BLaER1 treated with 17β-estradiol and CSF1 and Interleukin-3, amounts not matched to agents 10 nM and 100 nM (cell line): ENCODE measurements around the gene KRT80.

Experiments used
- H3K27ac ChIP-seq, 11 experiments: shearing (Covaris generic); formaldehyde crosslinking; 2 replicates each; pipeline ENCODE4 v1.8.1; 2022
- H3K27me3 ChIP-seq, 11 experiments: shearing (Covaris generic); formaldehyde crosslinking; 2 replicates each; pipeline ENCODE4 v1.8.1; 2022
- H3K36me3 ChIP-seq, 11 experiments: shearing (Covaris generic); formaldehyde crosslinking; 2 replicates each; pipeline ENCODE4 v1.8.1; 2022
- H3K4me1 ChIP-seq, 10 experiments: shearing (Covaris generic); formaldehyde crosslinking; 2 replicates each; pipeline ENCODE4 v1.8.1; 2022
- H3K4me2 ChIP-seq, 11 experiments: shearing (Covaris generic); formaldehyde crosslinking; 2 replicates each; pipeline ENCODE4 v1.8.1; 2022
- H3K4me3 ChIP-seq, 10 experiments: shearing (Covaris generic); formaldehyde crosslinking; 2 replicates each; pipeline ENCODE4 v1.8.1; 2022
- H3K9ac ChIP-seq, 11 experiments: shearing (Covaris generic); formaldehyde crosslinking; 2 replicates each; pipeline ENCODE4 v1.8.1; 2022
- H3K9me3 ChIP-seq, 11 experiments: shearing (Covaris generic); formaldehyde crosslinking; replicated peaks in 1 of 11; 2 replicates each; pipeline ENCODE4 v1.8.1; 2022
- H4K20me1 ChIP-seq, 11 experiments: shearing (Covaris generic); formaldehyde crosslinking; 2 replicates each; pipeline ENCODE4 v1.8.1; 2022
- Cebpa-rat ChIP-seq, 11 experiments: shearing (Covaris generic); IDR thresholded peaks; 2 replicates each; pipeline ENCODE4 v1.8.1; 2022

KRT80 gene

DNA sequence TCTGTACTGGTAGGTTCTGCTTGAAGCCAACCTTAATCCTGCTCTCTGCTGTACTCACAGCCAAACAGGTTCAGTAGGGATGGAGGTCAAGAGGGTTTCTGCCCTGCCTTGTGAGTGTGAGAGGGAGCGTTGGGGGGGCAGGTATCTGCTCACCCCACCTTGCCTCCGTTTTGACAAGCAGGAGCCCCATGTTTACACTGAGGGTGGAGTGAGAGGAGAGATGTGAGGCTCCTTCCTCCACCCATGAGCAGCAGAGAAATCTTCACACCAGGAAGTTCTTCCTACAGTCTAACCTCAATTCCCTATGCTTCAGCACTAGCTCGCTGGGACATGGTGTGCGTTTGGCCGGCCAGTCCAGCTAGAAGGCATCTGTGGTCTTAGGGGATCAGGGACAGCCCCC lies 4.2 kb downstream of the KRT80 start:
- peak overlapping the region in 8 of 11 experiments; percentile 46 to 78 (median 63); a peak in 13 of 22 replicates for H3K27ac ChIP-seq
- H4K20me1 ChIP-seq: no peaks in the 10 kb centered on the region
- H3K4me2 ChIP-seq: peak overlapping the region in 6 of 11 experiments; percentile 50 to 99 (median 86); a peak in 11 of 22 replicates
- H3K27me3 ChIP-seq: no peaks in the 10 kb centered on the region
- H3K9me3 ChIP-seq: no peaks in the 10 kb centered on the region
- H3K4me3 ChIP-seq: no peak overlapping the region
- TF ChIP-seq Cebpa-rat (IDR thresholded peaks at IDR 0.05): no peak
- no peaks in the 10 kb centered on the region for H3K36me3 ChIP-seq
- H3K4me1 ChIP-seq: peaks cover 75 to 100% (median 96%) of the 10 kb centered on the region in 10 experiments
- H3K9ac ChIP-seq: peak overlapping the region in 5 of 11 experiments; percentile 28 to 51 (median 42); a peak in 5 of 22 replicates

DNA sequence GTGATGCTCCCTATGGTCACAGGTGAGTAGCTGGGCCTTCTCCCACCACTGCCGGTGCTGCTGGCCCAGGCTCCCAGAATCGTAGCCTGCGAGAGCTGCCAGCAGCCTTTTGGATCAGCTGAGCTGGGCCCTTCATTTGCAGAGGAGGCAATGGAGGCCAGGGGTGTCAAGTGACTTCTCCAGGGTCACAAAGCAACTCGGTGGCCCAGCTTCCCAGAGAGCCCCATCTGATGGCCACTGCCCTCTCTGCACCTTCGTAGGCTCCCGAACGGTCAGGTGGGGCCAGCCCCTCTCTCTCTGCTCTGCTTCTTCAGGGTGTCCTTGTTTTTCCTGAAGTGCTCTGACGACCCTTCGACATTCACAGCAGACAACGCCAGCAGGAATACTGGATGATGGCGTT lies 4.6 kb downstream of the KRT80 start:
- Histone ChIP-seq H3K4me1 (peaks cover 75 to 100% (median 96%) of the 10 kb centered on the region in 10 experiments), H3K9ac (peak overlapping the region in 6 of 11 experiments; percentile 19 to 57 (median 51); a peak in 7 of 22 replicates), H3K9me3 (no peaks in the 10 kb centered on the region), H3K27ac (peak overlapping the region in 9 of 11 experiments; percentile 46 to 78 (median 60); a peak in 16 of 22 replicates), H4K20me1 (no peaks in the 10 kb centered on the region), H3K27me3 (no peaks in the 10 kb centered on the region), H3K4me2 (peak overlapping the region in 8 of 11 experiments; percentile 50 to 99 (median 81); a peak in 14 of 22 replicates), H3K4me3 (no peak overlapping the region), H3K36me3 (no peaks in the 10 kb centered on the region)
- no peak for TF ChIP-seq Cebpa-rat (IDR thresholded peaks at IDR 0.05)

DNA sequence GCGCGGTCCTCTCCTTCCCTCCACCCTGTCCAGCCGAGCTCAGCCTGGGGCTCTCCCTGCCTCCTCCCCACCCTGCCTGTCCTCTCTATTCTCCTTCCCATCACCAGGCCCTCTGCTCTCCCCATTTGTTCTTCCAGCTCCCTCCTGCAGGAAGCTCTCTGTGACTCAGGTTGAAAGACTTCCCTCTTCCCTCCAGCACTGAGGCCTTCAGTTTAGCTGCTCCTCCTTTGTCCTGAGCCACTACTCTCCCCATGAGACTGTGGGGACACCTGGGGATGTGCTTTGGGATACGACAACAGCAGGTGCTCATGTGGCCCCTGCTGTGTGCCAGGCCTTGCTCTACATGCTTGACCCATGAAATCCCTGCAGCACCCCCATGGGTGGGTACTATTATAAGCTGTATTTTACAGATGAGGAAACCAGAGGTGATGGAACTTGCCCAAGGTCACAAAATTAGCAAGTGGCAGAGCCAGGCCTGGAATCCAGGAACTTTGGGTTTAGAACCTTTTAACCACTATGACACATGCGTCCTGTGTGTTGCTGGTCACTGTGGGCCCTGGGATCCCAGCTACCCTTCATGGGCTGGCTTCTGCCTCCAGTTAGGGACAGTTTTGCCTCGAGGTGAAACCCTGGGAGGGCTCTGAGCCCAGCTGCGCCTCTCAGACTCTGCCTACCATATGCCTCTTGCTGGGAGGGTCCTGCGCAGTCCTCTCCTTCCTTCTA lies 5.5 kb downstream of the KRT80 start:
- Histone ChIP-seq H3K27ac (peak overlapping the region in 9 of 11 experiments; percentile 46 to 78 (median 60); a peak in 18 of 22 replicates), H3K9me3 (no peaks in the 10 kb centered on the region), H3K4me2 (peak overlapping the region in 10 of 11 experiments; percentile 1 to 99 (median 68); a peak in 18 of 22 replicates), H4K20me1 (no peaks in the 10 kb centered on the region), H3K4me1 (peaks cover 72 to 100% (median 92%) of the 10 kb centered on the region in 10 experiments), H3K9ac (peak overlapping the region in 7 of 11 experiments; percentile 11 to 57 (median 51); a peak in 14 of 22 replicates), H3K27me3 (no peaks in the 10 kb centered on the region), H3K4me3 (no peak overlapping the region; a peak in 1 of 20 replicates), H3K36me3 (no peaks in the 10 kb centered on the region)
- no peak for TF ChIP-seq Cebpa-rat (IDR thresholded peaks at IDR 0.05)

DNA sequence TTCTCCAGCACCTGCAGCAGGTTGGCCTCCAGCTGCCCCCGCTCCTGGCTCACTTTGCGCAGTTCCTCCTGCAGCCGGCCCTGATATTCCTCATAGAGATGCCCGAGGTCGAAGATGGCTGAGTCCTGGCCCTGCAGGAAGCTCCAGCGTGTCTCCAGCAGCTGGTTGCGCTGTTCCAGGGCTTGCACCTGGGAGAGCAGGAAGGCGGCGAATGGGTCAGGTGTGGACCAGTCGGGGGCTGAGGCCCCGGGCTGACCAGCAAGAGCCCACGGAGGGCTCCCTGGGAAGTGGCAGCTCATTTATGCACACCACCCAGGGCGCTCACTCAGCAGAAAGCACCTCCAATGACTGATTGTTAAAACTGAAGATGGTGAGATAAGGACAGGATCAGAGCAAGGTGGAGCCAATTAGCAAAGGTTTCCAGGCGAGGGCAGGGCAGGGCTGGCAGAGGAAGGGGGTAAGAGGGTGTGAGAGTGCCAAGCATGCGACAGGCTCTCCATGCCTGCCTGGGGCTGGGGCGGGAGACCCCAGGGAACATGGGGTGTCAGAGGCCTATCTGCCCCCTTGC lies 6.3 kb downstream of the KRT80 start:
- peak overlapping the region in 4 of 11 experiments; percentile 11 to 57 (median 52); a peak in 1 of 22 replicates for H3K9ac ChIP-seq
- TF ChIP-seq Cebpa-rat (IDR thresholded peaks at IDR 0.05): no peak
- peak overlapping the region in 9 of 11 experiments; percentile 6 to 78 (median 60); a peak in 13 of 22 replicates for H3K27ac ChIP-seq
- peaks cover 67 to 96% (median 85%) of the 10 kb centered on the region in 10 experiments for H3K4me1 ChIP-seq
- no peaks in the 10 kb centered on the region for H3K36me3 ChIP-seq
- peak overlapping the region in 10 of 11 experiments; percentile 1 to 99 (median 68); a peak in 18 of 22 replicates for H3K4me2 ChIP-seq
- H3K4me3 ChIP-seq: no peak overlapping the region
- H3K27me3 ChIP-seq: no peaks in the 10 kb centered on the region
- no peaks in the 10 kb centered on the region for H4K20me1 ChIP-seq
- no peaks in the 10 kb centered on the region for H3K9me3 ChIP-seq

DNA sequence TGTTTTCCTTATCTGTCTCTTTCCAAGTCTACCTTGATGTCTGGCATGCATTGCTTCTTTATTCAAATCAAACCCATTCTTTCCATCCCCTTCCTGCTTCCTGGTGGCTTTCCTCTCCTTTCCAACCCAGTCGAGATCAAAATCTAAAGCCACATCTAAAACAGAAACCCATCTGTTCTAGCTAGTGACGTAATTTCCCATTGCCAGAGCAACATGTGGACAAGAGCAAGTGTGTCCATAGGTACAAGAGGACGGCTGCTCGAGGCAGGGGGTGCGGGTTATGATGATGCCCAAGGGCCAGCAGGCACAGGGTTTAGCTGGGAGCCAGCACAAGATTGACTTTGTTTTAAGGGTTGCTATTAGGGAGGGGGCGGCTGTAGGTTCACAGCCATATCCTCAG lies 7.0 kb downstream of the KRT80 start:
- peak overlapping the region in 10 of 11 experiments; percentile 20 to 99 (median 56); a peak in 20 of 22 replicates for H3K4me2 ChIP-seq
- no peaks in the 10 kb centered on the region for H4K20me1 ChIP-seq
- H3K4me1 ChIP-seq: peaks cover 67 to 96% (median 85%) of the 10 kb centered on the region in 10 experiments
- H3K9ac ChIP-seq: no peak overlapping the region
- no peaks in the 10 kb centered on the region for H3K9me3 ChIP-seq
- H3K36me3 ChIP-seq: no peaks in the 10 kb centered on the region
- H3K27ac ChIP-seq: 0 out of 22 replicates have a peak overlapping the region, but pooled peaks of 1 of the 11 experiments have one; percentile 38
- H3K27me3 ChIP-seq: no peaks in the 10 kb centered on the region
- no peak overlapping the region for H3K4me3 ChIP-seq
- no peak for TF ChIP-seq Cebpa-rat (IDR thresholded peaks at IDR 0.05)

DNA sequence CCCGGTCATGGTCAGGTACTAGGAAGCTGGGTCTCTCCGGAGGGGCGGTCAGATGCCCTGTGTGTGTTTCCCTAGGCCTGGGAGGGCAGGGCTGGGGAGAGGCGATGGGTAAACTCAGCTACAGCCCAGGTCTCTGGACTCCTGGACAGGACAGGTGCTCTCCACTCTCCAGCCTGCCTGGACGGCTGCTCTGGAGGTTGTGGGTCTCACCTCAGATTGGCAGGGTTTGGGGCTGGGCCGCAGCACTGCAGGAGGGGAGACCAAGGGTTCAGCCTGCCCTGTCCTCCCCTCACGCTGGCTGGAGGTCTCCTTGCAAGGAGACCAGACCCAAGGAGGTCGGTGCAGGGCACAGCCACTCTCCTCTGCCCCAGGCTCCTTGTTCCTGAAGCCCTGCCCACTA lies 7.8 kb downstream of the KRT80 start:
- H3K4me2 ChIP-seq: peak overlapping the region in 8 of 11 experiments; percentile 39 to 99 (median 72); a peak in 15 of 22 replicates
- H3K27ac ChIP-seq: peak overlapping the region in 5 of 11 experiments; percentile 9 to 38 (median 35); a peak in 4 of 22 replicates
- no peaks in the 10 kb centered on the region for H4K20me1 ChIP-seq
- H3K27me3 ChIP-seq: no peaks in the 10 kb centered on the region
- no peaks in the 10 kb centered on the region for H3K36me3 ChIP-seq
- H3K4me1 ChIP-seq: peaks cover 67 to 96% (median 85%) of the 10 kb centered on the region in 10 experiments
- H3K9ac ChIP-seq: 0 out of 22 replicates have a peak overlapping the region, but pooled peaks of 1 of the 11 experiments have one; percentile 5
- no peak for TF ChIP-seq Cebpa-rat (IDR thresholded peaks at IDR 0.05)
- no peaks in the 10 kb centered on the region for H3K9me3 ChIP-seq
- no peak overlapping the region for H3K4me3 ChIP-seq

DNA sequence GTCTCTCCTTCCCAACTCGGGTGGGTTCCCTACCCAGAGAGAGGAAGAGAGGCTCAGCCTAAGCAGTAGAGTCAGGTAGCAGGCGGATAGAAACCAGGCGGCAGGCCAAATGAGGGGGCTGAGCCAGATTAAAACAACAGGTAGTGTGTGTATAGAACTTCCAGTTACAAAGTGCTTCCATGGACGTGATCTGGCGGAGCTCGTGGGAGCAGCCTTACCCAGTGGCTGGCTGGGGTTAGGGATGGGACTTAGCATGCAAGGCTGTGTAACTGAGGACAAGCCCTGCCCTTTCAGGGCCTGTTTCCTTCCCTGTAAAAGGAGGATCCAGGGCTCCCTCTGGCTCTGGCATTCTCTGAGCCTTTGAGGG lies 8.3 kb downstream of the KRT80 start:
- H3K4me1 ChIP-seq: peaks cover 67 to 96% (median 85%) of the 10 kb centered on the region in 10 experiments
- no peak for TF ChIP-seq Cebpa-rat (IDR thresholded peaks at IDR 0.05)
- H3K4me2 ChIP-seq: peak overlapping the region in 6 of 11 experiments; percentile 13 to 99 (median 52); a peak in 6 of 22 replicates

DNA sequence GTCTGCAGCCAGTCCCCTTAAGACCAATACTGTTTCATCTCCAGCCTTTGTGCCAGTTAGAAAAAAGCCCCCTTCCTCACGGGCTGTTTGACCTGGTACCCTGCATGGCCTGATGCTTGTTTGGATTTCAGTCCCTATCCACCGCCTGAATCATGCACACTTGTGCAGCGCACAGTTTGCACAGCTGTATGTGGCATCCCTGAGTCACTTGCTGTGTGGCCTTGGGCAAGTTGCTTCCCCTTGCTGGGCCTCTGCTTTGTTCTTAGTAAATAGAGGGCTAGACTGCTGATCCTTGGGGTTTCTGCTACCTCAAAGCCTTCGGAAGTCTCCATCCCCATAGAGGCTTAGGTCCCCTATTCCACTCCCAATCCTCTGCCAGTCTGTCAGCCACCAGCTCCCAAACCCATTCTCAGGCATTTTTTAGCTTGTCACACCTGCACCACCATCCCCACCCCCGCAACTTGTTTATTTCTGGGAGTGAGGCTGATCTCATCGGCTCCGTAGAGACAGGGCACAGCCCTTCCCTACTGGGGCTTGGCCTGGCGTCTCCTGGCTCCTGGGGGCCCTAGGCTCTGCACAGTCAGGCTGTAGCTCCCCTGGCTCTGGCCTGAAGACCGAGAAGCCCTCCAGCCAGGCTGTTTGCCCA lies 8.8 kb downstream of the KRT80 start:
- Histone ChIP-seq H4K20me1 (no peaks in the 10 kb centered on the region), H3K27ac (peak overlapping the region in 3 of 11 experiments; percentile 15 to 40 (median 26); a peak in 2 of 22 replicates), H3K4me1 (peaks cover 67 to 96% (median 81%) of the 10 kb centered on the region in 10 experiments), H3K4me3 (no peak overlapping the region), H3K27me3 (no peaks in the 10 kb centered on the region), H3K36me3 (no peaks in the 10 kb centered on the region), H3K9ac (no peak overlapping the region), H3K4me2 (peak overlapping the region in 10 of 11 experiments; percentile 15 to 99 (median 37); a peak in 11 of 22 replicates), H3K9me3 (no peaks in the 10 kb centered on the region)
- TF ChIP-seq Cebpa-rat (IDR thresholded peaks at IDR 0.05): no peak

More for the DNA sequence above, 8.3 kb downstream of the KRT80 start:
- no peaks in the 10 kb centered on the region for H4K20me1 ChIP-seq
- no peaks in the 10 kb centered on the region for H3K9me3 ChIP-seq
- H3K27ac ChIP-seq: peak overlapping the region in 4 of 11 experiments; percentile 15 to 40 (median 32); a peak in 2 of 22 replicates
- no peaks in the 10 kb centered on the region for H3K27me3 ChIP-seq
- 0 out of 22 replicates have a peak overlapping the region, but pooled peaks of 1 of the 11 experiments have one; percentile 5 for H3K9ac ChIP-seq
- no peak overlapping the region for H3K4me3 ChIP-seq
- H3K36me3 ChIP-seq: no peaks in the 10 kb centered on the region
